PC-9 (cell line): ENCODE data around the gene HBP1. TPM values are rescaled to one million over a fixed set of nuclear protein-coding genes. Genes with fewer than 3 reads are reported as not detected.
"Not testable (repeated sequence)": the region's sequence is repeated elsewhere in the genome, so short reads cannot be mapped to it uniquely, and the experiment has no call there.

ENCODE experiments used
- BruUV-seq: library from RNA; stranded (reverse); fragments of 400-500 nt; replicated peaks from 2 replicates; lab custom pipeline; 2021; lab: Mats Ljungman, UMichigan
- CTCF ChIA-PET: fragments of 300-600 bp; sonication (Branson Sonifier 250); formaldehyde crosslinking; loops from one replicate; lab custom pipeline; 2022; ENCODE audit warnings: antibody characterized with exemption; lab: Charles Lee
- POLR2A ChIA-PET: fragments of 300-600 bp; sonication (Branson Sonifier 250); formaldehyde crosslinking; loops from one replicate; lab custom pipeline; 2022; ENCODE audit warnings: antibody characterized with exemption; ENCODE audit not compliant: unreplicated experiment; lab: Charles Lee
- DNase-seq, 2 experiments: peaks; one replicate each; pipeline versions ENCODE4 v3.0.0 to v3.0.0-alpha.2; 2015 to 2022; ENCODE audit warnings: mixed read lengths in 1 of 2
- H2AFZ ChIP-seq: fragments of 200-600 bp; sonication (generic); 2 replicates; pipeline ENCODE4 v1.8.1; 2017; ENCODE audit warnings: antibody characterized with exemption
- H3F3A ChIP-seq: fragments of 200-600 bp; sonication (generic); 2 replicates; pipeline ENCODE4 v1.8.1; 2017; ENCODE audit warnings: antibody characterized with exemption, mild to moderate bottlenecking, low read depth; ENCODE audit not compliant: insufficient read depth
- H3K27ac ChIP-seq: fragments of 200-600 bp; sonication (generic); 2 replicates; pipeline ENCODE4 v1.6.1; 2016; ENCODE audit warnings: mixed run types
- H3K27me3 ChIP-seq: fragments of 200-600 bp; sonication (generic); 2 replicates; pipeline ENCODE4 v1.6.1; 2016; ENCODE audit warnings: low read depth, mixed run types; ENCODE audit not compliant: insufficient read depth
- H3K36me3 ChIP-seq: fragments of 200-600 bp; sonication (generic); 2 replicates; pipeline ENCODE4 v1.6.1; 2016; ENCODE audit warnings: low read depth, mixed run types
- H3K4me1 ChIP-seq: fragments of 200-600 bp; sonication (generic); replicated peaks from 2 replicates; pipeline ENCODE4 v1.6.1; 2016; ENCODE audit warnings: mixed run types; ENCODE audit not compliant: insufficient read depth
- H3K4me2 ChIP-seq: fragments of 200-600 bp; sonication (generic); 2 replicates; pipeline ENCODE4 v1.6.1; 2017; ENCODE audit warnings: mixed run types
- H3K4me3 ChIP-seq: fragments of 200-600 bp; sonication (generic); 2 replicates; pipeline ENCODE4 v1.6.1; 2016; ENCODE audit warnings: mixed run types
- H3K79me2 ChIP-seq: fragments of 200-600 bp; sonication (generic); 2 replicates; pipeline ENCODE4 v1.6.1; 2017; ENCODE audit warnings: low read depth, mixed run types
- H3K9me2 ChIP-seq: fragments of 200-600 bp; sonication (generic); 2 replicates; pipeline ENCODE4 v1.8.1; 2017; ENCODE audit warnings: mild to moderate bottlenecking; ENCODE audit not compliant: insufficient read depth
- H3K9me3 ChIP-seq: fragments of 200-600 bp; sonication (generic); 2 replicates; pipeline ENCODE4 v1.8.1; 2016; ENCODE audit warnings: low read depth; ENCODE audit not compliant: insufficient read depth
- H4K20me1 ChIP-seq: fragments of 200-600 bp; sonication (generic); 2 replicates; pipeline ENCODE4 v1.8.1; 2017; ENCODE audit not compliant: insufficient read depth
- CTCF ChIP-seq: fragments of 200-600 bp; sonication (generic); conservative IDR thresholded peaks from 2 replicates; pipeline ENCODE4 v1.6.1; 2017; ENCODE audit warnings: mixed run types, antibody characterized with exemption, mild to moderate bottlenecking, moderate library complexity
- EZH2 ChIP-seq: fragments of 200-600 bp; sonication (generic); IDR thresholded peaks from 2 replicates; pipeline ENCODE4 v1.8.0; 2017; ENCODE audit warnings: antibody characterized with exemption, low read depth
- intact Hi-C: fragments of 100-400 bp; cut with micrococcal nuclease; formaldehyde crosslinking; loops from one replicate; pipeline ENCODE4 v1.10.0; 2022; ENCODE audit not compliant: unreplicated experiment
- total RNA-seq: library from RNA; stranded (reverse); gene quantifications from 2 replicates; pipeline ENCODE4 v1.2.3, GENCODE V29; 2021

The HBP1 gene
- total RNA-seq, 1 experiment from 2014 or later: 60.0 TPM

DNA sequence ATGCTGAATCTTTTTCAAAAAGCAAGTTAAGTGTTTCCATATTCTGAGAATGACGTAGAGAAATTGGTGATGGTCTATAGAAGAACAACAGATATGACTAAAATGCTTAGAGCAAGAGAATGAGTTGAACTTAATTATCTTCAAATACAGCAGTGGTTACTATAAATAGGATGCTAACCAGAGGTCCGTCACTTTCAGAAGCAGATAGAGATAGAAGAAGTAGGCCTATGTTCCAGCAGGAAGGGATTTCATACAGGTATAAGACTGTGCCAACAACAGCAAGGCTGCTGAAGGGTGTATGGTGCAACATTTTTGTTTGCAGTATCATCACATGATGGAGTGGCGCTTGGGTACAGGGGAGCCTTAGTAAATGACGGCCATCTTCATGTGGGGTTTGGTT lies 68.6 kb downstream of the HBP1 start:
- Histone ChIP-seq H3K36me3 (no peaks in the 10 kb centered on the region), H4K20me1 (no peaks in the 10 kb centered on the region; the same call in 1 of the 2 replicates), H3K27ac (no peak overlapping the region), H2AFZ (no peak overlapping the region), H3K9me3 (no peaks in the 10 kb centered on the region), H3K9me2 (no peaks in the 10 kb centered on the region), H3K79me2 (no peaks in the 10 kb centered on the region), H3F3A (no peaks in the 10 kb centered on the region), H3K4me1 (no peaks in the 10 kb centered on the region), H3K4me3 (no peak overlapping the region), H3K4me2 (no peak overlapping the region), H3K27me3 (no peaks in the 10 kb centered on the region)
- no TSS peak for BruUV-seq
- no peak for DNase-seq
- ChIA-PET POLR2A (no interaction called here), CTCF (no interaction called here)
- TF ChIP-seq CTCF (no peak), EZH2 (no peak)
- intact Hi-C loops: no loop called here

GRCh38 chr7:107242267-107242666 lies 73.5 kb downstream of the HBP1 start:
- BruUV-seq: no TSS peak
- Histone ChIP-seq H3K79me2 (no peaks in the 10 kb centered on the region), H3K36me3 (no peaks in the 10 kb centered on the region), H3K9me3 (no peaks in the 10 kb centered on the region), H3F3A (no peaks in the 10 kb centered on the region), H3K4me3 (no peak overlapping the region), H3K27me3 (no peaks in the 10 kb centered on the region), H3K9me2 (no peaks in the 10 kb centered on the region), H3K27ac (no peak overlapping the region), H2AFZ (no peak overlapping the region), H4K20me1 (no peaks in the 10 kb centered on the region; the same call in 1 of the 2 replicates), H3K4me1 (no peaks in the 10 kb centered on the region), H3K4me2 (no peak overlapping the region)
- CTCF ChIA-PET: no interaction called here
- no peak for DNase-seq
- no peak for TF ChIP-seq CTCF
- TF ChIP-seq EZH2: no peak
- intact Hi-C loops: no loop called here
- POLR2A ChIA-PET: no interaction called here

- Histone ChIP-seq H3K27ac (no peak overlapping the region), H2AFZ (no peak overlapping the region), H3K27me3 (no peaks in the 10 kb centered on the region), H3F3A (no peaks in the 10 kb centered on the region), H3K79me2 (no peaks in the 10 kb centered on the region), H3K9me3 (no peaks in the 10 kb centered on the region), H3K4me1 (no peaks in the 10 kb centered on the region), H3K4me3 (no peak overlapping the region), H3K36me3 (no peaks in the 10 kb centered on the region), H3K4me2 (no peak overlapping the region), H4K20me1 (no peaks in the 10 kb centered on the region; the same call in 1 of the 2 replicates), H3K9me2 (no peaks in the 10 kb centered on the region)
- no peak for TF ChIP-seq EZH2
- no peak for TF ChIP-seq CTCF
- ChIA-PET CTCF (no interaction called here), POLR2A (interaction anchor here (0.7 kb wide), 1 partner anchor 172 kb away, joined by 5 read pairs; no protein-coding TSS in a partner anchor)
- no peak for DNase-seq
- intact Hi-C loops: no loop called here
- no TSS peak for BruUV-seq
Observed at GRCh38 chr7:107244613-107245012, 75.8 kb downstream of the HBP1 start.

GRCh38 chr7:107246836-107247235 lies 78.0 kb downstream of the HBP1 start:
- intact Hi-C loops, BruUV-seq, CTCF ChIA-PET, DNase-seq, H3F3A ChIP-seq, H3K36me3 ChIP-seq, H3K4me2 ChIP-seq, H3K9me3 ChIP-seq, H3K9me2 ChIP-seq, H3K79me2 ChIP-seq, H3K27ac ChIP-seq, H3K4me1 ChIP-seq, POLR2A ChIA-PET, H3K27me3 ChIP-seq, H4K20me1 ChIP-seq, H3K4me3 ChIP-seq, H2AFZ ChIP-seq: not testable (repeated sequence)
